GM12878 (cell line): ENCODE data around the gene PEX1. TPM values are rescaled to one million over a fixed set of nuclear protein-coding genes. Genes with fewer than 3 reads are reported as not detected.

Experiments
- ATAC-seq: fragments of 200-7000 bp; cut with Tn5 transposase; 3 replicates; pipeline ENCODE4 v1.9.1; 2020; ENCODE audit warnings: mild to moderate bottlenecking, moderate library complexity
- BruUV-seq: library from RNA; stranded (reverse); fragments of 400-500 nt; replicated peaks from 2 replicates; lab custom pipeline; 2021; lab: Mats Ljungman, UMichigan
- CTCF ChIA-PET: fragments of 300-600 bp; sonication (Branson Sonifier 250); formaldehyde crosslinking; extraction: SDS; loops from one replicate; lab custom pipeline; 2021; ENCODE audit warnings: inconsistent platforms; lab: Yijun Ruan, JAX
- POLR2A ChIA-PET: fragments of 350-600 bp; formaldehyde crosslinking; extraction: SDS; loops from one replicate; lab custom pipeline; 2021; ENCODE audit warnings: inconsistent platforms; lab: Charles Lee
- RAD21 ChIA-PET: fragments of 300-600 bp; sonication (Branson Sonifier 250); formaldehyde crosslinking; loops from one replicate; lab custom pipeline; 2023; ENCODE audit warnings: antibody characterized with exemption; ENCODE audit not compliant: unreplicated experiment; lab: Charles Lee
- SMC1A ChIA-PET: fragments of 300-600 bp; sonication (Branson Sonifier 250); formaldehyde crosslinking; loops from one replicate; lab custom pipeline; 2023; ENCODE audit not compliant: unreplicated experiment, uncharacterized antibody; lab: Charles Lee
- DNase-seq: peaks from one replicate; pipeline ENCODE4 v3.0.0-alpha.2; 2011; ENCODE audit warnings: low read depth, low spot score
- FAIRE-seq: peaks from 3 replicates; lab custom pipeline; 2011; peaks lifted over from hg19 to GRCh38; lab: Jason Lieb, UNC
- H2AFZ ChIP-seq: 2 replicates; pipeline ENCODE4 v1.6.0; 2011; ENCODE audit warnings: low read depth, low read length, control low read depth; ENCODE audit not compliant: control insufficient read depth
- H3K27ac ChIP-seq: 2 replicates; pipeline ENCODE4 v1.5.1; 2011; ENCODE audit warnings: control low read depth; ENCODE audit not compliant: control insufficient read depth, insufficient read depth
- H3K27me3 ChIP-seq, 2 experiments: replicated peaks in 1 of 2; 2 replicates each; pipeline versions ENCODE4 v1.6.0 to v1.6.1; 2011; ENCODE audit warnings: low read length in 1 of 2; ENCODE audit not compliant: control insufficient read depth in 2 of 2, insufficient read depth in 2 of 2
- H3K36me3 ChIP-seq, 2 experiments: 2 replicates each; pipeline ENCODE4 v1.5.1; 2011; ENCODE audit warnings: low read length in 1 of 2; ENCODE audit not compliant: control insufficient read depth in 2 of 2, insufficient read depth in 2 of 2
- H3K4me1 ChIP-seq: 2 replicates; pipeline ENCODE4 v1.6.1; 2011; ENCODE audit warnings: mild to moderate bottlenecking, low read length, moderate library complexity, mixed read lengths; ENCODE audit not compliant: control insufficient read depth, insufficient read depth
- H3K4me2 ChIP-seq: 2 replicates; pipeline ENCODE4 v1.6.0; 2011; ENCODE audit warnings: control low read depth; ENCODE audit not compliant: control insufficient read depth, insufficient read depth
- H3K4me3 ChIP-seq: fragments of 200-600 bp; sonication (generic); 2 replicates; pipeline ENCODE4 v1.5.1; 2016
- H3K79me2 ChIP-seq: 2 replicates; pipeline ENCODE4 v1.6.0; 2011; ENCODE audit warnings: low read length; ENCODE audit not compliant: control insufficient read depth, insufficient read depth
- H3K9ac ChIP-seq: 2 replicates; pipeline ENCODE4 v1.8.0; 2011; ENCODE audit warnings: low read length, control low read depth, mixed read lengths; ENCODE audit not compliant: control insufficient read depth, insufficient read depth
- H3K9me3 ChIP-seq: replicated peaks from 3 replicates; pipeline ENCODE4 v1.5.1; 2011; ENCODE audit warnings: mild to moderate bottlenecking, low read length; ENCODE audit not compliant: control insufficient read depth, insufficient read depth
- H4K20me1 ChIP-seq: 2 replicates; pipeline ENCODE4 v1.6.0; 2011; ENCODE audit not compliant: control insufficient read depth, insufficient read depth
- CBX5 ChIP-seq: sonication (generic); IDR thresholded peaks from 2 replicates; pipeline ENCODE4 v1.6.1; 2016; ENCODE audit warnings: low read depth, moderate library complexity, mild to moderate bottlenecking, inconsistent platforms
- CREB1 ChIP-seq: IDR thresholded peaks from 2 replicates; pipeline ENCODE4 v1.6.1; 2012; ENCODE audit warnings: low read depth, mild to moderate bottlenecking, inconsistent platforms
- CTCF ChIP-seq, 3 experiments: IDR thresholded peaks in 2 of 3; conservative IDR thresholded peaks in 1 of 3; 2 replicates each; pipeline ENCODE4 v1.5.1; 2011; ENCODE audit warnings: low read depth in 3 of 3, low read length in 3 of 3, mild to moderate bottlenecking in 3 of 3, control low read depth in 2 of 3, moderate library complexity in 2 of 3, inconsistent platforms in 1 of 3, mixed read lengths in 1 of 3; ENCODE audit not compliant: control insufficient read depth in 2 of 3, insufficient read depth in 1 of 3; ENCODE audit errors: extremely low read depth in 1 of 3
- IKZF1 ChIP-seq: fragments of 450-650 bp; conservative IDR thresholded peaks from 2 replicates; pipeline ENCODE4 v1.6.1; 2017; ENCODE audit warnings: antibody characterized with exemption, mild to moderate bottlenecking
- KDM1A ChIP-seq: fragments of 200-600 bp; sonication (generic); IDR thresholded peaks from 2 replicates; pipeline ENCODE4 v1.6.1; 2016; ENCODE audit warnings: borderline replicate concordance
- MXI1 ChIP-seq: fragments of 150-350 bp; IDR thresholded peaks from 2 replicates; pipeline ENCODE4 v1.6.1; 2011; ENCODE audit warnings: low read depth, mild to moderate bottlenecking, inconsistent platforms, low read length, improper control_type of control experiment
- RAD51 ChIP-seq: fragments of 450-650 bp; IDR thresholded peaks from 2 replicates; pipeline ENCODE4 v1.6.1; 2016; ENCODE audit warnings: moderate library complexity, mild to moderate bottlenecking, inconsistent platforms
- SIN3A ChIP-seq: IDR thresholded peaks from 2 replicates; pipeline ENCODE4 v1.6.1; 2012; ENCODE audit warnings: low read depth, low read length, improper control_type of control experiment
- TBL1XR1 ChIP-seq: IDR thresholded peaks from 2 replicates; pipeline ENCODE4 v1.6.1; 2012; ENCODE audit warnings: low read depth, low read length, improper control_type of control experiment
- YY1 ChIP-seq: IDR thresholded peaks from 2 replicates; pipeline ENCODE4 v1.6.1; 2011; ENCODE audit warnings: low read depth, mild to moderate bottlenecking, low read length
- ZNF217 ChIP-seq: fragments of 450-650 bp; IDR thresholded peaks from 2 replicates; pipeline ENCODE4 v1.6.1; 2017; ENCODE audit warnings: antibody characterized with exemption, mild to moderate bottlenecking
- WGBS: methylation state at CpG from one replicate; pipeline ENCODE4 v1.1.6; 2016; ENCODE audit warnings: low lambda C conversion rate; ENCODE audit not compliant: insufficient replicate concordance, insufficient coverage; ENCODE audit errors: missing lambda C conversion rate; 5-methylcytosine and 5-hydroxymethylcytosine counted together
- in situ Hi-C: fragments of 300-500 bp; cut with MboI; formaldehyde crosslinking; loops from 9 replicates; pipeline ENCODE4 v1.14.3; 2018; ENCODE audit warnings: mixed read lengths
- intact Hi-C: fragments of 100-400 bp; cut with micrococcal nuclease; formaldehyde crosslinking; loops from one replicate; pipeline ENCODE4 v1.14.2; 2022; ENCODE audit not compliant: unreplicated experiment
- polyA plus RNA-seq, 11 experiments: library from polyadenylated mRNA; depleted of rRNA in 4 of 11; unstranded in 6 of 11; stranded (reverse) in 5 of 11; fragments of >200 nt; fragmentation: Nextera tagmentation in 4 of 11; fragmentation: Illumina TruSeq in 1 of 11; extraction: Ambion mirVana in 4 of 11; extraction: Trizol in 1 of 11; gene quantifications; 1 replicate in 1 of 11; 2 replicates in 10 of 11; pipeline versions ENCODE4 v1.2.1 to v1.2.3, GENCODE V29; 2011 to 2016; ENCODE audit warnings: inconsistent platforms in 2 of 11, missing spikeins in 2 of 11, low read depth in 1 of 11
- total RNA-seq, 4 experiments: library from RNA; depleted of rRNA in 3 of 4; stranded (reverse); fragments of >200 nt in 3 of 4; fragmentation: Illumina TruSeq in 1 of 4; extraction: Trizol in 1 of 4; gene quantifications; 2 replicates each; pipeline versions ENCODE4 v1.2.1 to v1.2.3, GENCODE V29; 2013 to 2021
- TF ChIP-seq, protein P1 (sequence below): fragments of 450-650 bp; IDR thresholded peaks from 2 replicates; pipeline ENCODE4 v1.6.1; 2016; ENCODE audit warnings: mild to moderate bottlenecking, moderate library complexity, borderline replicate concordance
- TF ChIP-seq, protein P2 (sequence below): IDR thresholded peaks from 2 replicates; pipeline ENCODE4 v1.6.1; 2012; ENCODE audit warnings: low read length, inconsistent platforms

Gene PEX1
- total and polyA plus RNA-seq, 10 of the 15 experiments (the other 5 are each of a cell fraction or from before 2014, with no cell fraction given) = 6.7 to 22.9 (median 15.4) TPM

GRCh38 chr7:92528958-92529264 lies 591 bp upstream of the PEX1 start (continued):
- TF ChIP-seq, protein P1, sequence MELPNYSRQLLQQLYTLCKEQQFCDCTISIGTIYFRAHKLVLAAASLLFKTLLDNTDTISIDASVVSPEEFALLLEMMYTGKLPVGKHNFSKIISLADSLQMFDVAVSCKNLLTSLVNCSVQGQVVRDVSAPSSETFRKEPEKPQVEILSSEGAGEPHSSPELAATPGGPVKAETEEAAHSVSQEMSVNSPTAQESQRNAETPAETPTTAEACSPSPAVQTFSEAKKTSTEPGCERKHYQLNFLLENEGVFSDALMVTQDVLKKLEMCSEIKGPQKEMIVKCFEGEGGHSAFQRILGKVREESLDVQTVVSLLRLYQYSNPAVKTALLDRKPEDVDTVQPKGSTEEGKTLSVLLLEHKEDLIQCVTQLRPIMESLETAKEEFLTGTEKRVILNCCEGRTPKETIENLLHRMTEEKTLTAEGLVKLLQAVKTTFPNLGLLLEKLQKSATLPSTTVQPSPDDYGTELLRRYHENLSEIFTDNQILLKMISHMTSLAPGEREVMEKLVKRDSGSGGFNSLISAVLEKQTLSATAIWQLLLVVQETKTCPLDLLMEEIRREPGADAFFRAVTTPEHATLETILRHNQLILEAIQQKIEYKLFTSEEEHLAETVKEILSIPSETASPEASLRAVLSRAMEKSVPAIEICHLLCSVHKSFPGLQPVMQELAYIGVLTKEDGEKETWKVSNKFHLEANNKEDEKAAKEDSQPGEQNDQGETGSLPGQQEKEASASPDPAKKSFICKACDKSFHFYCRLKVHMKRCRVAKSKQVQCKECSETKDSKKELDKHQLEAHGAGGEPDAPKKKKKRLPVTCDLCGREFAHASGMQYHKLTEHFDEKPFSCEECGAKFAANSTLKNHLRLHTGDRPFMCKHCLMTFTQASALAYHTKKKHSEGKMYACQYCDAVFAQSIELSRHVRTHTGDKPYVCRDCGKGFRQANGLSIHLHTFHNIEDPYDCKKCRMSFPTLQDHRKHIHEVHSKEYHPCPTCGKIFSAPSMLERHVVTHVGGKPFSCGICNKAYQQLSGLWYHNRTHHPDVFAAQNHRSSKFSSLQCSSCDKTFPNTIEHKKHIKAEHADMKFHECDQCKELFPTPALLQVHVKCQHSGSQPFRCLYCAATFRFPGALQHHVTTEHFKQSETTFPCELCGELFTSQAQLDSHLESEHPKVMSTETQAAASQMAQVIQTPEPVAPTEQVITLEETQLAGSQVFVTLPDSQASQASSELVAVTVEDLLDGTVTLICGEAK = peak; percentile 51
- TF ChIP-seq RAD51 = 0 out of 2 replicates have a peak, but pooled peaks have one; percentile 7
- TF ChIP-seq TBL1XR1 = no peak

DNA sequence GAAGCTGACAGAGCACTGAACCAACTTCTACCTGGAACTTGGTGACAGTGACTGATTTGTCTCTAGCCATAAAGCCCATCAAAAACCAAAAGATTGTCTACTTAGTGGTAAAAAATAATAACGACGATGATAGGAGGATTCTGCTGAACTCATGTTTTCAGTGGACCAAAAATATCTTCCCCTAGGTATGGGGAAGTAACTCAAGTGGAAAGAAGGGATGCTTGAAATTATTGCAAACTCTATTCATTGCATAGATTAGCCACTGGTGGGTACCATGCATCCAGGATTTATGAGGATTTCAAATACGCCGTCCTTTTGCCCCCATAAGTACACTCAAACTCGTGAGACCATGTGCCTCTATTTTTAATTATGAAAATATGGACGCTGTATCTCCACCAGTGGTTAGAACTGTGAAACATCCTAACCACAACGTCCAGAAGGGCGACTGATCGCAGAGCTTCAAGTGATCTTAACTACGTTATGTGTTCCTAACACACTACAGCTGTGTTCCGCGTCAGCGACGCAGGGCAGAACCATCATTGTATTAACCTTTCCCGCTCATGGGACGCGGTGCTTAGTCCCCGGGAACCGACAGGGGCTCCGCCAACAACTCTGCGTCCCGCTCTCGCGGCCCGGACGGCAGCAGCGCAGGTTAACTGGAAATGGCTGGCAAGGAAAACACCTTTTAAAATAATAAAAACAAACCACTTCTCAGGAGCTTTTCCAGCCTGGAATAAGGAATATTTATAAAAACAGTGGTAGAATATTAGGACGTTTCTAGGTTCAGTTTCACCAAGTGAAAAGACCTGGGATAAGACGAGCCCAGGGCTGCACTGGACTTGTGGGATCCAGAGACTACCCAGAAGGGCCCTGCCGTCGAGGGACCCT lies 776 bp downstream of the PEX1 start:
- Histone ChIP-seq H3K27me3 (no peaks in the 10 kb centered on the region), H3K4me1 (no peaks in the 10 kb centered on the region), H2AFZ (peak overlapping the region; percentile 88), H3K79me2 (peaks cover 25% of the 10 kb centered on the region), H3K27ac (peak overlapping the region; percentile 72), H3K36me3 (peaks cover 0 to 7% of the 10 kb centered on the region in 2 experiments; a peak in 2 of 4 replicates), H3K9me3 (no peaks in the 10 kb centered on the region), H4K20me1 (no peaks in the 10 kb centered on the region), H3K4me3 (peak overlapping the region; percentile 91), H3K9ac (peak overlapping the region; percentile 83), H3K4me2 (peak overlapping the region; percentile 62)
- intact Hi-C loops (no loop called here), in situ Hi-C loops (no loop called here)
- WGBS = 2% methylated on average over 31 of the region's 31 CpGs
- SMC1A ChIA-PET = interaction anchor here (1.2 kb wide), 1 partner anchor 85 kb away, joined by 4 read pairs; no protein-coding TSS in a partner anchor
- ATAC-seq (peak; percentile 65), FAIRE-seq (no peak), DNase-seq (peak; percentile 15)
- POLR2A ChIA-PET = interaction anchor here (1.2 to 1.4 kb wide), 3 partner anchors 58 to 393 kb away, joined by 4 to 5 read pairs (median 5); partner anchors contain the start of genes ANKIB1, CYP51A1 and KRIT1
- RAD21 ChIA-PET = interaction anchor here (0.7 to 1.6 kb wide), 7 partner anchors 281 to 705 kb away, joined by 3 to 7 read pairs (median 5); partner anchors contain the start of genes AKAP9, ANKIB1, KRIT1 and VPS50
- CTCF ChIA-PET = interaction anchor here (0.5 to 1.6 kb wide), 7 partner anchors 11 to 647 kb away, joined by 3 to 8 read pairs (median 4); partner anchors contain the start of gene MTERF1
- BruUV-seq = TSS peak; percentile 82
- TF ChIP-seq CBX5 = no peak
- TF ChIP-seq ZNF217 = no peak
- peak; percentile 27; the same call in 1 of the 2 replicates for TF ChIP-seq MXI1
- peak; percentile 59; the same call in 1 of the 2 replicates for TF ChIP-seq CREB1
- 0 out of 2 replicates have a peak, but pooled peaks have one; percentile 10 for TF ChIP-seq YY1
- TF ChIP-seq KDM1A = no peak
- TF ChIP-seq CTCF (IDR thresholded peaks at IDR 0.05 in 2 of 3, conservative IDR thresholded peaks at IDR 0.05 in 1 of 3; ENCODE audit: control insufficient read depth in 2 of 3, extremely low read depth in 1 of 3, insufficient read depth in 1 of 3, low read depth in 3 of 3, low read length in 3 of 3) = peak in 1 of 3 experiments; percentile 5; a peak in 1 of 6 replicates
- peak; percentile 20; the same call in 1 of the 2 replicates for TF ChIP-seq SIN3A
- TF ChIP-seq, protein P2, sequence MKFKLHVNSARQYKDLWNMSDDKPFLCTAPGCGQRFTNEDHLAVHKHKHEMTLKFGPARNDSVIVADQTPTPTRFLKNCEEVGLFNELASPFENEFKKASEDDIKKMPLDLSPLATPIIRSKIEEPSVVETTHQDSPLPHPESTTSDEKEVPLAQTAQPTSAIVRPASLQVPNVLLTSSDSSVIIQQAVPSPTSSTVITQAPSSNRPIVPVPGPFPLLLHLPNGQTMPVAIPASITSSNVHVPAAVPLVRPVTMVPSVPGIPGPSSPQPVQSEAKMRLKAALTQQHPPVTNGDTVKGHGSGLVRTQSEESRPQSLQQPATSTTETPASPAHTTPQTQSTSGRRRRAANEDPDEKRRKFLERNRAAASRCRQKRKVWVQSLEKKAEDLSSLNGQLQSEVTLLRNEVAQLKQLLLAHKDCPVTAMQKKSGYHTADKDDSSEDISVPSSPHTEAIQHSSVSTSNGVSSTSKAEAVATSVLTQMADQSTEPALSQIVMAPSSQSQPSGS = peak; percentile 32; the same call in 1 of the 2 replicates
- peak; percentile 12; the same call in 1 of the 2 replicates for TF ChIP-seq IKZF1
